ENCODE results near the gene OR5V1. TPM values are rescaled to one million over a fixed set of nuclear protein-coding genes. Genes with fewer than 3 reads are reported as not detected.
"Not testable (repeated sequence)": the region's sequence is repeated elsewhere in the genome, so short reads cannot be mapped to it uniquely, and the experiment has no call there.

The OR5V1 gene
- total and polyA plus RNA-seq, 9 of the 15 experiments (the other 6 are each of a cell fraction or from before 2014, with no cell fraction given): not detected

GRCh38 chr6:29349348-29349747 is 19.3 kb downstream of the OR5V1 start:
- CTCF ChIA-PET (ENCODE audit: low intra/inter-chr PET ratio); DNase-seq (ENCODE audit: extremely low read depth in 1 of 4, low spot score in 3 of 4): not testable (repeated sequence)

GRCh38 chr6:29345380-29345779 is 23.3 kb downstream of the OR5V1 start:
- intact Hi-C loops (cut with micrococcal nuclease) (no loop called here), in situ Hi-C loops (cut with MboI) (no loop called here)
- no peak overlapping the region for H3K4me2 ChIP-seq (ENCODE audit: insufficient read depth, low read length)
- BruUV-seq (replicated peaks): no TSS peak
- FAIRE-seq (no peak), DNase-seq (ENCODE audit: extremely low read depth in 1 of 4, low spot score in 3 of 4) (no peak), ATAC-seq (no peak)
- POLR2A ChIA-PET: interaction anchor here (0.6 kb wide), 1 partner anchor 791 kb away, joined by 3 read pairs; no protein-coding TSS in a partner anchor
- H3K79me2 ChIP-seq (ENCODE audit: control insufficient read depth, insufficient read depth, low read length): no peaks in the 10 kb centered on the region
- H2AFZ ChIP-seq (ENCODE audit: low read depth, low read length): no peak overlapping the region
- H3K27ac ChIP-seq (ENCODE audit: extremely low read depth, low read depth, low read length): no peak overlapping the region
- no peaks in the 10 kb centered on the region for H3K9me3 ChIP-seq (replicated peaks; ENCODE audit: control insufficient read depth, insufficient read depth, low read depth, low read length)
- CTCF ChIA-PET (ENCODE audit: low intra/inter-chr PET ratio): no interaction called here
- H3K9ac ChIP-seq (ENCODE audit: insufficient read depth in 1 of 2, low read depth in 2 of 2, low read length in 2 of 2): no peak overlapping the region
- H3K27me3 ChIP-seq (ENCODE audit: control insufficient read depth in 2 of 2, insufficient read depth in 2 of 2, low read length in 2 of 2): no peaks in the 10 kb centered on the region
- no peak overlapping the region for H3K4me3 ChIP-seq
- H3K36me3 ChIP-seq (ENCODE audit: control insufficient read depth, insufficient read depth, low read length): no peaks in the 10 kb centered on the region
- H4K20me1 ChIP-seq (replicated peaks; ENCODE audit: control insufficient read depth, insufficient read depth, low read length): no peaks in the 10 kb centered on the region
- 0% methylated on average over 3 of the region's 3 CpGs for WGBS (ENCODE audit: insufficient coverage, low coverage, missing lambda C conversion rate)
- H3K4me1 ChIP-seq (replicated peaks in 1 of 2; ENCODE audit: control insufficient read depth in 2 of 2, insufficient read depth in 2 of 2, low read length in 2 of 2): no peaks in the 10 kb centered on the region
- H3K9me1 ChIP-seq (ENCODE audit: control insufficient read depth, insufficient read depth, low read length): no peaks in the 10 kb centered on the region
- no peak for TF ChIP-seq KDM4B (IDR thresholded peaks at IDR 0.05; ENCODE audit: borderline replicate concordance in 2 of 2, low read depth in 1 of 2)
- no peak for TF ChIP-seq ZNF707 (CRISPR knock-in tag; conservative IDR thresholded peaks at IDR 0.05)
- no peak for TF ChIP-seq HES1 (IDR thresholded peaks at IDR 0.05; ENCODE audit: low read depth)
- no peak for TF ChIP-seq SAP30 (IDR thresholded peaks at IDR 0.05; ENCODE audit: borderline replicate concordance, insufficient read depth, low read depth, low read length, poor library complexity, severe bottlenecking)
- peak; percentile 77 for TF ChIP-seq C11orf30 (IDR thresholded peaks at IDR 0.05; ENCODE audit: low read depth)
- no peak for TF ChIP-seq DACH1 (IDR thresholded peaks at IDR 0.05; ENCODE audit: partially characterized antibody)
- no peak for TF ChIP-seq ID3 (CRISPR knock-in tag; IDR thresholded peaks at IDR 0.05)
- no peak for TF ChIP-seq ID3 (tag; IDR thresholded peaks at IDR 0.05)
- no peak for TF ChIP-seq KAT7 (CRISPR knock-in tag; IDR thresholded peaks at IDR 0.05; ENCODE audit: borderline replicate concordance)
- TF ChIP-seq POLR2H (tag; IDR thresholded peaks at IDR 0.05; ENCODE audit: low read depth): no peak
- no peak for TF ChIP-seq BACH1 (tag; IDR thresholded peaks at IDR 0.05)
- TF ChIP-seq ZFP36 (IDR thresholded peaks at IDR 0.05; ENCODE audit: low read depth, low read length, partially characterized antibody): no peak

More at GRCh38 chr6:29349348-29349747, 19.3 kb downstream of the OR5V1 start:
- in situ Hi-C loops (cut with MboI); FAIRE-seq; ATAC-seq; H3K27ac ChIP-seq (ENCODE audit: extremely low read depth, low read depth, low read length); H3K9ac ChIP-seq (ENCODE audit: insufficient read depth in 1 of 2, low read depth in 2 of 2, low read length in 2 of 2); H3K4me3 ChIP-seq; intact Hi-C loops (cut with micrococcal nuclease); H3K9me3 ChIP-seq (replicated peaks; ENCODE audit: control insufficient read depth, insufficient read depth, low read depth, low read length); BruUV-seq (replicated peaks); H3K9me1 ChIP-seq (ENCODE audit: control insufficient read depth, insufficient read depth, low read length); POLR2A ChIA-PET; H3K4me2 ChIP-seq (ENCODE audit: insufficient read depth, low read length); H3K36me3 ChIP-seq (ENCODE audit: control insufficient read depth, insufficient read depth, low read length); H3K27me3 ChIP-seq (ENCODE audit: control insufficient read depth in 2 of 2, insufficient read depth in 2 of 2, low read length in 2 of 2); H3K79me2 ChIP-seq (ENCODE audit: control insufficient read depth, insufficient read depth, low read length); H3K4me1 ChIP-seq (replicated peaks in 1 of 2; ENCODE audit: control insufficient read depth in 2 of 2, insufficient read depth in 2 of 2, low read length in 2 of 2); H2AFZ ChIP-seq (ENCODE audit: low read depth, low read length); H4K20me1 ChIP-seq (replicated peaks; ENCODE audit: control insufficient read depth, insufficient read depth, low read length): not testable (repeated sequence)
- WGBS (ENCODE audit: insufficient coverage, low coverage, missing lambda C conversion rate): 8% methylated on average over 3 of the region's 3 CpGs
- TF ChIP-seq ZNF146 (CRISPR knock-in tag; IDR thresholded peaks at IDR 0.05; ENCODE audit: unreplicated experiment): peak; percentile 63
